GM12878 (cell line): ENCODE measurements around the gene LMAN2L. TPM values are rescaled to one million over a fixed set of nuclear protein-coding genes. Genes with fewer than 3 reads are reported as not detected.

Experiments
- ATAC-seq: fragments of 200-7000 bp; cut with Tn5 transposase; 3 replicates; pipeline ENCODE4 v1.9.1; 2020; ENCODE audit warnings: mild to moderate bottlenecking, moderate library complexity
- BruUV-seq: library from RNA; stranded (reverse); fragments of 400-500 nt; replicated peaks from 2 replicates; lab custom pipeline; 2021; lab: Mats Ljungman, UMichigan
- CTCF ChIA-PET: fragments of 300-600 bp; sonication (Branson Sonifier 250); formaldehyde crosslinking; extraction: SDS; loops from one replicate; lab custom pipeline; 2021; ENCODE audit warnings: inconsistent platforms; lab: Yijun Ruan, JAX
- POLR2A ChIA-PET: fragments of 350-600 bp; formaldehyde crosslinking; extraction: SDS; loops from one replicate; lab custom pipeline; 2021; ENCODE audit warnings: inconsistent platforms; lab: Charles Lee
- RAD21 ChIA-PET: fragments of 300-600 bp; sonication (Branson Sonifier 250); formaldehyde crosslinking; loops from one replicate; lab custom pipeline; 2023; ENCODE audit warnings: antibody characterized with exemption; ENCODE audit not compliant: unreplicated experiment; lab: Charles Lee
- SMC1A ChIA-PET: fragments of 300-600 bp; sonication (Branson Sonifier 250); formaldehyde crosslinking; loops from one replicate; lab custom pipeline; 2023; ENCODE audit not compliant: unreplicated experiment, uncharacterized antibody; lab: Charles Lee
- DNase-seq: peaks from one replicate; pipeline ENCODE4 v3.0.0-alpha.2; 2011; ENCODE audit warnings: low read depth, low spot score
- FAIRE-seq: peaks from 3 replicates; lab custom pipeline; 2011; peaks lifted over from hg19 to GRCh38; lab: Jason Lieb, UNC
- H2AFZ ChIP-seq: 2 replicates; pipeline ENCODE4 v1.6.0; 2011; ENCODE audit warnings: low read depth, low read length, control low read depth; ENCODE audit not compliant: control insufficient read depth
- H3K27ac ChIP-seq: 2 replicates; pipeline ENCODE4 v1.5.1; 2011; ENCODE audit warnings: control low read depth; ENCODE audit not compliant: control insufficient read depth, insufficient read depth
- H3K27me3 ChIP-seq, 2 experiments: replicated peaks in 1 of 2; 2 replicates each; pipeline versions ENCODE4 v1.6.0 to v1.6.1; 2011; ENCODE audit warnings: low read length in 1 of 2; ENCODE audit not compliant: control insufficient read depth in 2 of 2, insufficient read depth in 2 of 2
- H3K36me3 ChIP-seq, 2 experiments: 2 replicates each; pipeline ENCODE4 v1.5.1; 2011; ENCODE audit warnings: low read length in 1 of 2; ENCODE audit not compliant: control insufficient read depth in 2 of 2, insufficient read depth in 2 of 2
- H3K4me1 ChIP-seq: 2 replicates; pipeline ENCODE4 v1.6.1; 2011; ENCODE audit warnings: mild to moderate bottlenecking, low read length, moderate library complexity, mixed read lengths; ENCODE audit not compliant: control insufficient read depth, insufficient read depth
- H3K4me2 ChIP-seq: 2 replicates; pipeline ENCODE4 v1.6.0; 2011; ENCODE audit warnings: control low read depth; ENCODE audit not compliant: control insufficient read depth, insufficient read depth
- H3K4me3 ChIP-seq: fragments of 200-600 bp; sonication (generic); 2 replicates; pipeline ENCODE4 v1.5.1; 2016
- H3K79me2 ChIP-seq: 2 replicates; pipeline ENCODE4 v1.6.0; 2011; ENCODE audit warnings: low read length; ENCODE audit not compliant: control insufficient read depth, insufficient read depth
- H3K9ac ChIP-seq: 2 replicates; pipeline ENCODE4 v1.8.0; 2011; ENCODE audit warnings: low read length, control low read depth, mixed read lengths; ENCODE audit not compliant: control insufficient read depth, insufficient read depth
- H3K9me3 ChIP-seq: replicated peaks from 3 replicates; pipeline ENCODE4 v1.5.1; 2011; ENCODE audit warnings: mild to moderate bottlenecking, low read length; ENCODE audit not compliant: control insufficient read depth, insufficient read depth
- H4K20me1 ChIP-seq: 2 replicates; pipeline ENCODE4 v1.6.0; 2011; ENCODE audit not compliant: control insufficient read depth, insufficient read depth
- ATF3 ChIP-seq: IDR thresholded peaks from 2 replicates; pipeline ENCODE4 v1.6.1; 2011; ENCODE audit warnings: low read depth, mild to moderate bottlenecking, low read length, moderate library complexity, borderline replicate concordance; ENCODE audit errors: extremely low read depth
- BCLAF1 ChIP-seq: fragments of 450-650 bp; IDR thresholded peaks from 2 replicates; pipeline ENCODE4 v1.6.1; 2017; ENCODE audit warnings: antibody characterized with exemption, mild to moderate bottlenecking, moderate library complexity
- CREM ChIP-seq: IDR thresholded peaks from 2 replicates; pipeline ENCODE4 v1.6.1; 2014; ENCODE audit warnings: antibody characterized with exemption, low read depth
- E2F4 ChIP-seq: IDR thresholded peaks from 2 replicates; pipeline ENCODE4 v1.6.1; 2012; ENCODE audit warnings: low read depth, low read length, improper control_type of control experiment
- HDGF ChIP-seq: fragments of 450-650 bp; IDR thresholded peaks from 2 replicates; pipeline ENCODE4 v1.6.1; 2016; ENCODE audit warnings: antibody characterized with exemption
- LARP7 ChIP-seq: fragments of 450-650 bp; IDR thresholded peaks from 2 replicates; pipeline ENCODE4 v1.6.1; 2017; ENCODE audit warnings: mild to moderate bottlenecking
- NR2C1 ChIP-seq: fragments of 450-650 bp; IDR thresholded peaks from 2 replicates; pipeline ENCODE4 v1.6.1; 2017; ENCODE audit warnings: antibody characterized with exemption, mild to moderate bottlenecking, moderate library complexity
- POLR2AphosphoS5 ChIP-seq: IDR thresholded peaks from 2 replicates; pipeline ENCODE4 v1.6.1; 2011; ENCODE audit warnings: mild to moderate bottlenecking, low read length, inconsistent platforms
- SPI1 ChIP-seq: IDR thresholded peaks from 2 replicates; pipeline ENCODE4 v1.6.1; 2011; ENCODE audit warnings: low read depth, mild to moderate bottlenecking, low read length, moderate library complexity, borderline replicate concordance; ENCODE audit not compliant: insufficient read depth
- TCF12 ChIP-seq: IDR thresholded peaks from 2 replicates; pipeline ENCODE4 v1.6.1; 2011; ENCODE audit warnings: low read depth, mild to moderate bottlenecking, low read length
- USF1 ChIP-seq: IDR thresholded peaks from 2 replicates; pipeline ENCODE4 v1.6.1; 2011; ENCODE audit warnings: borderline replicate concordance, low read depth, mild to moderate bottlenecking, moderate library complexity, mixed read lengths, low read length; ENCODE audit not compliant: insufficient read depth; ENCODE audit errors: extremely low read length
- WRNIP1 ChIP-seq: IDR thresholded peaks from 2 replicates; pipeline ENCODE4 v1.6.1; 2011; ENCODE audit warnings: low read depth, low read length, improper control_type of control experiment, borderline replicate concordance
- ZNF384 ChIP-seq: IDR thresholded peaks from 2 replicates; pipeline ENCODE4 v1.6.1; 2012; ENCODE audit warnings: low read depth, mild to moderate bottlenecking, low read length, improper control_type of control experiment, borderline replicate concordance
- WGBS: methylation state at CpG from one replicate; pipeline ENCODE4 v1.1.6; 2016; ENCODE audit warnings: low lambda C conversion rate; ENCODE audit not compliant: insufficient replicate concordance, insufficient coverage; ENCODE audit errors: missing lambda C conversion rate; 5-methylcytosine and 5-hydroxymethylcytosine counted together
- in situ Hi-C: fragments of 300-500 bp; cut with MboI; formaldehyde crosslinking; loops from 9 replicates; pipeline ENCODE4 v1.14.3; 2018; ENCODE audit warnings: mixed read lengths
- intact Hi-C: fragments of 100-400 bp; cut with micrococcal nuclease; formaldehyde crosslinking; loops from one replicate; pipeline ENCODE4 v1.14.2; 2022; ENCODE audit not compliant: unreplicated experiment
- polyA plus RNA-seq, 11 experiments: library from polyadenylated mRNA; depleted of rRNA in 4 of 11; unstranded in 6 of 11; stranded (reverse) in 5 of 11; fragments of >200 nt; fragmentation: Nextera tagmentation in 4 of 11; fragmentation: Illumina TruSeq in 1 of 11; extraction: Ambion mirVana in 4 of 11; extraction: Trizol in 1 of 11; gene quantifications; 1 replicate in 1 of 11; 2 replicates in 10 of 11; pipeline versions ENCODE4 v1.2.1 to v1.2.3, GENCODE V29; 2011 to 2016; ENCODE audit warnings: inconsistent platforms in 2 of 11, missing spikeins in 2 of 11, low read depth in 1 of 11
- total RNA-seq, 4 experiments: library from RNA; depleted of rRNA in 3 of 4; stranded (reverse); fragments of >200 nt in 3 of 4; fragmentation: Illumina TruSeq in 1 of 4; extraction: Trizol in 1 of 4; gene quantifications; 2 replicates each; pipeline versions ENCODE4 v1.2.1 to v1.2.3, GENCODE V29; 2013 to 2021
- TF ChIP-seq, protein P1 (sequence below): IDR thresholded peaks from 2 replicates; pipeline ENCODE4 v1.6.1; 2011; ENCODE audit warnings: borderline replicate concordance, low read depth, mild to moderate bottlenecking, moderate library complexity, low read length; ENCODE audit not compliant: insufficient read depth, poor library complexity, severe bottlenecking

LMAN2L gene
- total and polyA plus RNA-seq, 10 of the 15 experiments (the other 5 are each of a cell fraction or from before 2014, with no cell fraction given) = 5.7 to 16.3 (median 10.7) TPM

DNA sequence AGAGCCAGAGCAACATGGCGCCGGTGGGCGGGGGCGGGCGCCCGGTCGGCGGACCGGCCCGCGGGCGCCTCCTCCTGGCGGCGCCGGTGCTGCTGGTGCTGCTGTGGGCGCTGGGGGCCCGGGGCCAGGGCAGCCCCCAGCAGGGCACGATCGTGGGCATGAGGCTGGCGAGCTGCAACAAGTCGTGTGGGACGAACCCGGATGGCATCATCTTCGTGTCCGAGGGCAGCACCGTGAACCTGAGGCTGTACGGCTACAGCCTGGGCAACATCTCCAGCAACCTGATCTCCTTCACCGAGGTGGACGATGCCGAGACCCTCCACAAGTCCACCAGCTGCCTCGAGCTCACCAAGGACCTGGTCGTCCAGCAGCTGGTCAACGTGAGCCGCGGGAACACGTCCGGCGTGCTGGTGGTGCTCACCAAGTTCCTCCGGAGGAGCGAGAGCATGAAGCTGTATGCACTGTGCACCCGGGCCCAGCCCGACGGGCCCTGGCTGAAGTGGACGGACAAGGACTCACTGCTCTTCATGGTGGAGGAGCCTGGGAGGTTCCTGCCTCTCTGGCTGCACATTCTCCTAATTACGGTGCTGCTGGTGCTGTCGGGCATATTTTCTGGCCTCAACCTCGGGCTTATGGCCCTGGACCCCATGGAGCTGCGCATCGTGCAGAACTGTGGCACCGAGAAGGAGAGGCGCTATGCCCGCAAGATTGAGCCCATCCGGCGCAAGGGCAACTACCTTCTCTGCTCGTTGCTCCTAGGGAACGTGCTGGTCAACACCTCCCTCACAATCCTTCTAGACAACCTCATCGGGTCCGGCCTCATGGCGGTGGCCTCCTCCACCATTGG is 21.3 kb upstream of the LMAN2L start:
- DNase-seq (no peak), ATAC-seq (peak; percentile 11), FAIRE-seq (no peak)
- H3K36me3 ChIP-seq = 0 out of 4 replicates have a peak, but pooled peaks cover 0 to 1% of the 10 kb centered on the region in 2 experiments
- POLR2A ChIA-PET = interaction anchor here (0.5 to 7.5 kb wide), 10 partner anchors 9 to 413 kb away, joined by 3 to 88 read pairs (median 3); partner anchors contain the start of genes KANSL3 and LMAN2L
- CTCF ChIA-PET = interaction anchor here (0.6 to 7.5 kb wide), 21 partner anchors 15 to 769 kb away, joined by 3 to 153 read pairs (median 4); partner anchors contain the start of genes KANSL3 and LMAN2L
- in situ Hi-C loops (no loop called here), intact Hi-C loops (loop anchor here (1.0 to 10.0 kb wide), 4 partner anchors 14 to 226 kb away; partner anchors contain the start of genes ARID5A, KANSL3 and LMAN2L)
- peak overlapping the region; percentile 47; the same call in 1 of the 2 replicates for H3K27ac ChIP-seq
- no peaks in the 10 kb centered on the region for H3K9me3 ChIP-seq
- peaks cover 52% of the 10 kb centered on the region for H3K79me2 ChIP-seq
- no TSS peak for BruUV-seq
- H3K27me3 ChIP-seq = no peaks in the 10 kb centered on the region
- H3K4me2 ChIP-seq = peak overlapping the region; percentile 100
- H3K9ac ChIP-seq = peak overlapping the region; percentile 84
- no peaks in the 10 kb centered on the region for H4K20me1 ChIP-seq
- 21% methylated on average over 50 of the region's 59 CpGs for WGBS
- RAD21 ChIA-PET = interaction anchor here (1.0 to 6.4 kb wide), 12 partner anchors 13 to 188 kb away, joined by 3 to 92 read pairs (median 4); partner anchors contain the start of genes ANKRD39, KANSL3 and LMAN2L
- SMC1A ChIA-PET = interaction anchor here (0.8 to 5.9 kb wide), 9 partner anchors 9 to 244 kb away, joined by 3 to 100 read pairs (median 5); partner anchors contain the start of gene ANKRD39
- H2AFZ ChIP-seq = peak overlapping the region; percentile 75
- H3K4me3 ChIP-seq = peak overlapping the region; percentile 91
- H3K4me1 ChIP-seq = peaks cover 13% of the 10 kb centered on the region
- TF ChIP-seq CREM (no peak), HDGF (peak; percentile 83), USF1 (no peak), TCF12 (no peak), LARP7 (peak; percentile 94), ATF3 (no peak), ZNF384 (no peak), SPI1 (no peak), POLR2AphosphoS5 (no peak), WRNIP1 (no peak), E2F4 (no peak), NR2C1 (no peak), BCLAF1 (0 out of 2 replicates have a peak, but pooled peaks have one; percentile 40)
- TF ChIP-seq, protein P1, sequence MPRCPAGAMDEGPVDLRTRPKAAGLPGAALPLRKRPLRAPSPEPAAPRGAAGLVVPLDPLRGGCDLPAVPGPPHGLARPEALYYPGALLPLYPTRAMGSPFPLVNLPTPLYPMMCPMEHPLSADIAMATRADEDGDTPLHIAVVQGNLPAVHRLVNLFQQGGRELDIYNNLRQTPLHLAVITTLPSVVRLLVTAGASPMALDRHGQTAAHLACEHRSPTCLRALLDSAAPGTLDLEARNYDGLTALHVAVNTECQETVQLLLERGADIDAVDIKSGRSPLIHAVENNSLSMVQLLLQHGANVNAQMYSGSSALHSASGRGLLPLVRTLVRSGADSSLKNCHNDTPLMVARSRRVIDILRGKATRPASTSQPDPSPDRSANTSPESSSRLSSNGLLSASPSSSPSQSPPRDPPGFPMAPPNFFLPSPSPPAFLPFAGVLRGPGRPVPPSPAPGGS = no peak
